HG03457 (cell line): ENCODE results near the gene SLC14A1.

Experiments used
- ATAC-seq: cut with Tn5 transposase; IDR thresholded peaks from one replicate; pipeline ENCODE4 v1.9.1; 2021; ENCODE audit warnings: moderate number of reproducible peaks; ENCODE audit not compliant: unreplicated experiment

Gene SLC14A1

GRCh38 chr18:45723567-45724355 is at the start of gene SLC14A1:
SLC14A1 (plus strand) TSS chr18:45724181; CDS start chr18:45730321, 6,140 bp downstream.
- no peak for ATAC-seq

- no peak for ATAC-seq
These were observed 46.6 kb upstream of the SLC14A1 start for GRCh38 chr18:45677276-45677807.

GRCh38 chr18:45678441-45678840 is 45.5 kb upstream of the SLC14A1 start:
- no peak for ATAC-seq

GRCh38 chr18:45678850-45679249 is 45.1 kb upstream of the SLC14A1 start:
- no peak for ATAC-seq

- no peak for ATAC-seq
These were observed 43.8 kb upstream of the SLC14A1 start for GRCh38 chr18:45680066-45680690.

GRCh38 chr18:45682181-45682580 is 41.8 kb upstream of the SLC14A1 start:
- ATAC-seq = no peak

- no peak for ATAC-seq
These were observed 39.5 kb upstream of the SLC14A1 start for GRCh38 chr18:45684341-45685115.

GRCh38 chr18:45686891-45687611 is 36.9 kb upstream of the SLC14A1 start:
- ATAC-seq = peak; percentile 86

GRCh38 chr18:45687621-45688020 is 36.4 kb upstream of the SLC14A1 start:
- ATAC-seq = no peak

- no peak for ATAC-seq
These were observed 35.9 kb upstream of the SLC14A1 start for GRCh38 chr18:45688113-45688512.

- ATAC-seq = no peak
These were observed 35.1 kb upstream of the SLC14A1 start for GRCh38 chr18:45688833-45689232.

GRCh38 chr18:45689396-45689795 is 34.6 kb upstream of the SLC14A1 start:
- no peak for ATAC-seq

GRCh38 chr18:45690975-45691815 is 32.8 kb upstream of the SLC14A1 start:
- ATAC-seq = no peak

- no peak for ATAC-seq
These were observed 32.2 kb upstream of the SLC14A1 start for GRCh38 chr18:45691816-45692179.

GRCh38 chr18:45702708-45703265 is 21.2 kb upstream of the SLC14A1 start:
- ATAC-seq = no peak

GRCh38 chr18:45708831-45709230 is 15.2 kb upstream of the SLC14A1 start:
- no peak for ATAC-seq

GRCh38 chr18:45712061-45712460 is 11.9 kb upstream of the SLC14A1 start:
- ATAC-seq = no peak

GRCh38 chr18:45713239-45713638 is 10.7 kb upstream of the SLC14A1 start:
- ATAC-seq = no peak

GRCh38 chr18:45715212-45715780 is 8.7 kb upstream of the SLC14A1 start:
- ATAC-seq = no peak
